ENCODE data around the gene TNK2. TPM values are rescaled to one million over a fixed set of nuclear protein-coding genes. Genes with fewer than 3 reads are reported as not detected.

Gene TNK2
- total and polyA plus RNA-seq, 2 donors (not counting 1 experiment from before 2014, with no cell fraction given) = 131 to 198 TPM

GRCh38 chr3:195825857-195826804 is 82.2 kb downstream of the TNK2 start:
- peaks cover 12% of the 10 kb centered on the region for H3K27me3 Mint-ChIP-seq
- Histone ChIP-seq H3K4me3 (ENCODE audit: control extremely low read depth in 1 of 5, extremely low read depth in 1 of 5, insufficient read depth in 1 of 5, low read depth in 2 of 5, low read length in 4 of 5) (no peak overlapping the region), H3K36me3 (replicated peaks in 1 of 2; ENCODE audit: control extremely low read depth in 1 of 2, control insufficient read depth in 1 of 2, extremely low read depth in 1 of 2, insufficient read depth in 2 of 2, low read length in 1 of 2) (no peaks in the 10 kb centered on the region), H3K27ac (ENCODE audit: low read length in 2 of 2) (no peak overlapping the region), H3K27me3 (replicated peaks in 1 of 4; ENCODE audit: control extremely low read depth in 1 of 4, control insufficient read depth in 3 of 4, insufficient read depth in 4 of 4, low read length in 3 of 4) (peaks cover 0 to 3% (median 0%) of the 10 kb centered on the region in 4 experiments), H3K9me3 (ENCODE audit: control extremely low read depth in 1 of 3, control insufficient read depth in 2 of 3, insufficient read depth in 1 of 3, low read length in 2 of 3) (peaks cover 0 to 3% (median 0%) of the 10 kb centered on the region in 3 donors), H2AFZ (ENCODE audit: insufficient read depth, low read depth, low read length, poor library complexity, severe bottlenecking) (no peak overlapping the region), H3K4me1 (ENCODE audit: control insufficient read depth in 2 of 2, insufficient read depth in 2 of 2, low read length in 2 of 2) (no peaks in the 10 kb centered on the region), H3K4me2 (replicated peaks; ENCODE audit: low read depth, low read length, poor library complexity, severe bottlenecking) (no peak overlapping the region), H4K20me1 (ENCODE audit: control insufficient read depth, insufficient read depth, low read length, poor library complexity, severe bottlenecking) (no peaks in the 10 kb centered on the region), H3K9ac (ENCODE audit: low read length) (no peak overlapping the region), H3K79me2 (ENCODE audit: control insufficient read depth, insufficient read depth, low read length) (no peaks in the 10 kb centered on the region)
- H3K4me1 Mint-ChIP-seq = no peaks in the 10 kb centered on the region
- ATAC-seq (ENCODE audit: low read depth) (no peak), DNase-seq (no peak)
- H3K4me3 Mint-ChIP-seq = no peak overlapping the region
- TF ChIP-seq EZH2 (IDR thresholded peaks at IDR 0.05; ENCODE audit: borderline replicate concordance, insufficient read depth, low read depth, low read length, poor library complexity, severe bottlenecking) = no peak
- no peak for TF ChIP-seq CTCF (IDR thresholded peaks at IDR 0.05)
- WGBS (ENCODE audit: insufficient coverage) = 91% methylated on average over 45 of the region's 47 CpGs
- POLR2A ChIA-PET = no interaction called here
- CTCF ChIA-PET = no interaction called here
- H3K27ac Mint-ChIP-seq = no peak overlapping the region
- intact Hi-C loops (cut with micrococcal nuclease) = no loop called here
- no peaks in the 10 kb centered on the region for H3K9me3 Mint-ChIP-seq (ENCODE audit: insufficient read depth)

GRCh38 chr3:195825191-195825588 is 83.2 kb downstream of the TNK2 start:
- Histone ChIP-seq H3K4me2 (replicated peaks; ENCODE audit: low read depth, low read length, poor library complexity, severe bottlenecking) (no peak overlapping the region), H3K4me3 (ENCODE audit: control extremely low read depth in 1 of 5, extremely low read depth in 1 of 5, insufficient read depth in 1 of 5, low read depth in 2 of 5, low read length in 4 of 5) (no peak overlapping the region), H3K4me1 (ENCODE audit: control insufficient read depth in 2 of 2, insufficient read depth in 2 of 2, low read length in 2 of 2) (no peaks in the 10 kb centered on the region), H3K79me2 (ENCODE audit: control insufficient read depth, insufficient read depth, low read length) (no peaks in the 10 kb centered on the region), H3K27me3 (replicated peaks in 1 of 4; ENCODE audit: control extremely low read depth in 1 of 4, control insufficient read depth in 3 of 4, insufficient read depth in 4 of 4, low read length in 3 of 4) (peaks cover 0 to 4% (median 2%) of the 10 kb centered on the region in 4 experiments), H3K36me3 (replicated peaks in 1 of 2; ENCODE audit: control extremely low read depth in 1 of 2, control insufficient read depth in 1 of 2, extremely low read depth in 1 of 2, insufficient read depth in 2 of 2, low read length in 1 of 2) (no peaks in the 10 kb centered on the region), H3K9ac (ENCODE audit: low read length) (no peak overlapping the region), H3K9me3 (ENCODE audit: control extremely low read depth in 1 of 3, control insufficient read depth in 2 of 3, insufficient read depth in 1 of 3, low read length in 2 of 3) (peaks cover 0 to 3% (median 0%) of the 10 kb centered on the region in 3 donors), H3K27ac (ENCODE audit: low read length in 2 of 2) (no peak overlapping the region), H4K20me1 (ENCODE audit: control insufficient read depth, insufficient read depth, low read length, poor library complexity, severe bottlenecking) (no peaks in the 10 kb centered on the region), H2AFZ (ENCODE audit: insufficient read depth, low read depth, low read length, poor library complexity, severe bottlenecking) (no peak overlapping the region)
- Mint-ChIP-seq H3K9me3 (ENCODE audit: insufficient read depth) (no peaks in the 10 kb centered on the region), H3K27me3 (peaks cover 10% of the 10 kb centered on the region), H3K4me3 (no peak overlapping the region), H3K27ac (no peak overlapping the region), H3K4me1 (no peaks in the 10 kb centered on the region)
- ATAC-seq (ENCODE audit: low read depth) (no peak), DNase-seq (no peak)
- CTCF ChIA-PET = no interaction called here
- intact Hi-C loops (cut with micrococcal nuclease) = no loop called here
- 86% methylated on average over 15 of the region's 15 CpGs for WGBS (ENCODE audit: insufficient coverage)
- TF ChIP-seq EZH2 (IDR thresholded peaks at IDR 0.05; ENCODE audit: borderline replicate concordance, insufficient read depth, low read depth, low read length, poor library complexity, severe bottlenecking) = no peak
- TF ChIP-seq CTCF (IDR thresholded peaks at IDR 0.05) = no peak
- POLR2A ChIA-PET = no interaction called here
